HEK293 (cell line): ENCODE results near the gene IMMP2L.

ENCODE experiments used
- CTCF ChIA-PET: fragments of 350-600 bp; formaldehyde crosslinking; extraction: SDS; loops from one replicate; lab custom pipeline; 2021; ENCODE audit warnings: antibody characterized with exemption; lab: Yijun Ruan, JAX
- POLR2A ChIA-PET: fragments of 300-600 bp; formaldehyde crosslinking; extraction: SDS; loops from one replicate; lab custom pipeline; 2020; ENCODE audit warnings: antibody characterized with exemption, inconsistent platforms; lab: Yijun Ruan, JAX
- H3K27ac ChIP-seq: fragments of 200-500 bp; sonication (Bioruptor generic); 2 replicates; pipeline ENCODE4 v1.5.1; 2014; ENCODE audit warnings: low read depth, low read length, control low read depth, inconsistent platforms; ENCODE audit errors: extremely low read depth
- H3K36me3 ChIP-seq, 2 experiments: fragments of 200-500 bp in 1 of 2; sonication (Bioruptor generic) in 1 of 2; 1 replicate in 1 of 2; 2 replicates in 1 of 2; pipeline ENCODE4 v1.5.1; 2014 to 2017; ENCODE audit warnings: inconsistent platforms in 2 of 2, low read length in 2 of 2; ENCODE audit not compliant: control insufficient read depth in 2 of 2, insufficient read depth in 1 of 2
- H3K4me1 ChIP-seq: fragments of 200-500 bp; sonication (Bioruptor generic); 2 replicates; pipeline ENCODE4 v1.5.1; 2014; ENCODE audit warnings: mild to moderate bottlenecking, low read length, inconsistent platforms; ENCODE audit not compliant: control insufficient read depth, insufficient read depth
- H3K4me3 ChIP-seq: 2 replicates; pipeline ENCODE4 v1.5.1; 2011; ENCODE audit warnings: low read depth, mild to moderate bottlenecking, control low read depth, low read length, moderate library complexity
- H3K9me3 ChIP-seq: fragments of 200-500 bp; sonication (Bioruptor generic); 2 replicates; pipeline ENCODE4 v1.5.1; 2014; ENCODE audit warnings: low read depth, low read length, inconsistent platforms; ENCODE audit not compliant: control insufficient read depth, insufficient read depth
- PRDM4 ChIP-seq: fragments of 450-650 bp; formaldehyde crosslinking; IDR thresholded peaks from 2 replicates; pipeline ENCODE4 v1.5.1; 2017; ENCODE audit warnings: missing biosample characterization, missing genetic modification characterization
- SP3 ChIP-seq: fragments of 450-650 bp; formaldehyde crosslinking; IDR thresholded peaks from 2 replicates; pipeline ENCODE4 v1.5.1; 2016; ENCODE audit warnings: missing biosample characterization, missing genetic modification characterization
- WT1 ChIP-seq: fragments of 450-650 bp; formaldehyde crosslinking; IDR thresholded peaks from 2 replicates; pipeline ENCODE4 v1.5.1; 2016; ENCODE audit warnings: missing biosample characterization, missing genetic modification characterization
- ZFP69B ChIP-seq: fragments of 450-650 bp; formaldehyde crosslinking; IDR thresholded peaks from 2 replicates; pipeline ENCODE4 v1.5.1; 2016; ENCODE audit warnings: missing biosample characterization, missing genetic modification characterization
- ZNF274 ChIP-seq, 2 experiments: fragments of 200-500 bp in 1 of 2; fragments of 450-650 bp in 1 of 2; sonication (Bioruptor generic) in 1 of 2; formaldehyde crosslinking in 1 of 2; IDR thresholded peaks; 2 replicates each; pipeline versions ENCODE4 v1.5.1 to v1.6.1; 2014 to 2016; ENCODE audit warnings: borderline replicate concordance in 1 of 2, inconsistent platforms in 1 of 2, low read length in 1 of 2, missing biosample characterization in 1 of 2, missing genetic modification characterization in 1 of 2
- ZNF398 ChIP-seq: fragments of 450-650 bp; formaldehyde crosslinking; IDR thresholded peaks from 2 replicates; pipeline ENCODE4 v1.5.1; 2017; ENCODE audit warnings: missing biosample characterization, missing genetic modification characterization
- ZNF518A ChIP-seq: fragments of 450-650 bp; formaldehyde crosslinking; conservative IDR thresholded peaks from 2 replicates; pipeline ENCODE4 v1.5.1; 2016; ENCODE audit warnings: low read depth, missing biosample characterization, missing genetic modification characterization
- TF ChIP-seq, protein P1 (sequence below): fragments of 450-650 bp; formaldehyde crosslinking; IDR thresholded peaks from 2 replicates; pipeline ENCODE4 v1.5.1; 2017; ENCODE audit warnings: missing biosample characterization, mild to moderate bottlenecking, missing genetic modification characterization, moderate library complexity
- TF ChIP-seq, protein P2 (sequence below): fragments of 450-650 bp; formaldehyde crosslinking; IDR thresholded peaks from 2 replicates; pipeline ENCODE4 v1.5.0; 2017; ENCODE audit warnings: missing biosample characterization, missing genetic modification characterization, borderline replicate concordance
- TF ChIP-seq, protein P3 (sequence below): fragments of 450-650 bp; formaldehyde crosslinking; IDR thresholded peaks from 2 replicates; pipeline ENCODE4 v1.5.1; 2016; ENCODE audit warnings: missing biosample characterization, missing genetic modification characterization
- TF ChIP-seq, protein P4 (sequence below): sonication (generic); formaldehyde crosslinking; IDR thresholded peaks from 2 replicates; pipeline ENCODE4 v1.8.1; 2022; ENCODE audit warnings: mild to moderate bottlenecking, moderate library complexity, missing genetic modification reagents

Gene IMMP2L

GRCh38 chr7:111041577-111041976 lies 520.7 kb downstream of the IMMP2L start (continued):
- TF ChIP-seq, protein P1, sequence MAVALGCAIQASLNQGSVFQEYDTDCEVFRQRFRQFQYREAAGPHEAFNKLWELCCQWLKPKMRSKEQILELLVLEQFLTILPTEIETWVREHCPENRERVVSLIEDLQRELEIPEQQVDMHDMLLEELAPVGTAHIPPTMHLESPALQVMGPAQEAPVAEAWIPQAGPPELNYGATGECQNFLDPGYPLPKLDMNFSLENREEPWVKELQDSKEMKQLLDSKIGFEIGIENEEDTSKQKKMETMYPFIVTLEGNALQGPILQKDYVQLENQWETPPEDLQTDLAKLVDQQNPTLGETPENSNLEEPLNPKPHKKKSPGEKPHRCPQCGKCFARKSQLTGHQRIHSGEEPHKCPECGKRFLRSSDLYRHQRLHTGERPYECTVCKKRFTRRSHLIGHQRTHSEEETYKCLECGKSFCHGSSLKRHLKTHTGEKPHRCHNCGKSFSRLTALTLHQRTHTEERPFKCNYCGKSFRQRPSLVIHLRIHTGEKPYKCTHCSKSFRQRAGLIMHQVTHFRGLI (tag by site-specific recombination) = no peak
- TF ChIP-seq ZNF518A (tag by site-specific recombination) = no peak
- TF ChIP-seq ZNF398 (tag by site-specific recombination) = no peak
- no peak for TF ChIP-seq ZNF274 (IDR thresholded peaks at IDR 0.05; ENCODE audit: low read length)
- no peak for TF ChIP-seq ZNF274 (tag by site-specific recombination; IDR thresholded peaks at IDR 0.05; ENCODE audit: borderline replicate concordance)
- TF ChIP-seq, protein P2, sequence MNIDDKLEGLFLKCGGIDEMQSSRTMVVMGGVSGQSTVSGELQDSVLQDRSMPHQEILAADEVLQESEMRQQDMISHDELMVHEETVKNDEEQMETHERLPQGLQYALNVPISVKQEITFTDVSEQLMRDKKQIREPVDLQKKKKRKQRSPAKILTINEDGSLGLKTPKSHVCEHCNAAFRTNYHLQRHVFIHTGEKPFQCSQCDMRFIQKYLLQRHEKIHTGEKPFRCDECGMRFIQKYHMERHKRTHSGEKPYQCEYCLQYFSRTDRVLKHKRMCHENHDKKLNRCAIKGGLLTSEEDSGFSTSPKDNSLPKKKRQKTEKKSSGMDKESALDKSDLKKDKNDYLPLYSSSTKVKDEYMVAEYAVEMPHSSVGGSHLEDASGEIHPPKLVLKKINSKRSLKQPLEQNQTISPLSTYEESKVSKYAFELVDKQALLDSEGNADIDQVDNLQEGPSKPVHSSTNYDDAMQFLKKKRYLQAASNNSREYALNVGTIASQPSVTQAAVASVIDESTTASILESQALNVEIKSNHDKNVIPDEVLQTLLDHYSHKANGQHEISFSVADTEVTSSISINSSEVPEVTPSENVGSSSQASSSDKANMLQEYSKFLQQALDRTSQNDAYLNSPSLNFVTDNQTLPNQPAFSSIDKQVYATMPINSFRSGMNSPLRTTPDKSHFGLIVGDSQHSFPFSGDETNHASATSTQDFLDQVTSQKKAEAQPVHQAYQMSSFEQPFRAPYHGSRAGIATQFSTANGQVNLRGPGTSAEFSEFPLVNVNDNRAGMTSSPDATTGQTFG (tag by site-specific recombination) = no peak

GRCh38 chr7:111038185-111038584 lies 524.1 kb downstream of the IMMP2L start:
- H3K9me3 ChIP-seq = no peaks in the 10 kb centered on the region
- no peaks in the 10 kb centered on the region for H3K36me3 ChIP-seq
- peaks cover 6% of the 10 kb centered on the region; the same call in 1 of the 2 replicates for H3K4me1 ChIP-seq
- no peak overlapping the region for H3K4me3 ChIP-seq
- H3K27ac ChIP-seq = no peak overlapping the region
- TF ChIP-seq ZNF398 (tag by site-specific recombination) = no peak
- TF ChIP-seq, protein P3, sequence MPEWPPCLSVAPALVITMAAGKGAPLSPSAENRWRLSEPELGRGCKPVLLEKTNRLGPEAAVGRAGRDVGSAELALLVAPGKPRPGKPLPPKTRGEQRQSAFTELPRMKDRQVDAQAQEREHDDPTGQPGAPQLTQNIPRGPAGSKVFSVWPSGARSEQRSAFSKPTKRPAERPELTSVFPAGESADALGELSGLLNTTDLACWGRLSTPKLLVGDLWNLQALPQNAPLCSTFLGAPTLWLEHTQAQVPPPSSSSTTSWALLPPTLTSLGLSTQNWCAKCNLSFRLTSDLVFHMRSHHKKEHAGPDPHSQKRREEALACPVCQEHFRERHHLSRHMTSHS (tag by site-specific recombination) = no peak
- TF ChIP-seq, protein P4, sequence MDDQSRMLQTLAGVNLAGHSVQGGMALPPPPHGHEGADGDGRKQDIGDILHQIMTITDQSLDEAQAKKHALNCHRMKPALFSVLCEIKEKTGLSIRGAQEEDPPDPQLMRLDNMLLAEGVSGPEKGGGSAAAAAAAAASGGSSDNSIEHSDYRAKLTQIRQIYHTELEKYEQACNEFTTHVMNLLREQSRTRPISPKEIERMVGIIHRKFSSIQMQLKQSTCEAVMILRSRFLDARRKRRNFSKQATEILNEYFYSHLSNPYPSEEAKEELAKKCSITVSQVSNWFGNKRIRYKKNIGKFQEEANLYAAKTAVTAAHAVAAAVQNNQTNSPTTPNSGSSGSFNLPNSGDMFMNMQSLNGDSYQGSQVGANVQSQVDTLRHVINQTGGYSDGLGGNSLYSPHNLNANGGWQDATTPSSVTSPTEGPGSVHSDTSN (CRISPR knock-in tag) = no peak
- no peak for TF ChIP-seq WT1 (tag by site-specific recombination)
- TF ChIP-seq SP3 (tag by site-specific recombination) = no peak
- TF ChIP-seq PRDM4 = no peak
- TF ChIP-seq ZFP69B = no peak
- ChIA-PET POLR2A (no interaction called here), CTCF (no interaction called here)
